ENCODE results near the gene TRPM8.

Gene TRPM8

GRCh38 chr2:233938676-233939370 lies 21.6 kb downstream of the TRPM8 start:
- TF ChIP-seq YY1 (IDR thresholded peaks at IDR 0.05; ENCODE audit: low read depth) (no peak), TEAD4 (IDR thresholded peaks at IDR 0.05) (no peak), TCF12 (IDR thresholded peaks at IDR 0.05; ENCODE audit: low read depth) (no peak), CEBPB (IDR thresholded peaks at IDR 0.05) (no peak), REST (IDR thresholded peaks at IDR 0.05; ENCODE audit: low read depth) (no peak), CREB1 (IDR thresholded peaks at IDR 0.05; ENCODE audit: low read depth) (no peak), TAF1 (IDR thresholded peaks at IDR 0.05; ENCODE audit: low read depth) (no peak), NFIC (IDR thresholded peaks at IDR 0.05) (no peak), EP300 (IDR thresholded peaks at IDR 0.05; ENCODE audit: borderline replicate concordance) (no peak), USF1 (IDR thresholded peaks at IDR 0.05) (no peak), MAX (IDR thresholded peaks at IDR 0.05) (no peak), FOXM1 (IDR thresholded peaks at IDR 0.05; ENCODE audit: borderline replicate concordance, low read depth) (no peak), EGR1 (IDR thresholded peaks at IDR 0.05) (no peak), RAD21 (IDR thresholded peaks at IDR 0.05; ENCODE audit: low read depth) (no peak), ZBTB7A (IDR thresholded peaks at IDR 0.05; ENCODE audit: low read depth) (no peak)

GRCh38 chr2:233940376-233941276 lies 23.5 kb downstream of the TRPM8 start:
- TF ChIP-seq CEBPB (IDR thresholded peaks at IDR 0.05) (no peak), RAD21 (IDR thresholded peaks at IDR 0.05; ENCODE audit: low read depth) (no peak), MAX (IDR thresholded peaks at IDR 0.05) (no peak), EGR1 (IDR thresholded peaks at IDR 0.05) (no peak), CREB1 (IDR thresholded peaks at IDR 0.05; ENCODE audit: low read depth) (no peak), NFIC (IDR thresholded peaks at IDR 0.05) (no peak), YY1 (IDR thresholded peaks at IDR 0.05; ENCODE audit: low read depth) (no peak), FOXM1 (IDR thresholded peaks at IDR 0.05; ENCODE audit: borderline replicate concordance, low read depth) (no peak), USF1 (IDR thresholded peaks at IDR 0.05) (no peak), ZBTB7A (IDR thresholded peaks at IDR 0.05; ENCODE audit: low read depth) (no peak), EP300 (IDR thresholded peaks at IDR 0.05; ENCODE audit: borderline replicate concordance) (no peak), TCF12 (IDR thresholded peaks at IDR 0.05; ENCODE audit: low read depth) (no peak), TEAD4 (IDR thresholded peaks at IDR 0.05) (no peak)

- TF ChIP-seq CREB1 (IDR thresholded peaks at IDR 0.05; ENCODE audit: low read depth) (no peak), TAF1 (IDR thresholded peaks at IDR 0.05; ENCODE audit: low read depth) (no peak), TEAD4 (IDR thresholded peaks at IDR 0.05) (no peak), EP300 (IDR thresholded peaks at IDR 0.05; ENCODE audit: borderline replicate concordance) (no peak), YY1 (IDR thresholded peaks at IDR 0.05; ENCODE audit: low read depth) (no peak), FOXM1 (IDR thresholded peaks at IDR 0.05; ENCODE audit: borderline replicate concordance, low read depth) (no peak), CEBPB (IDR thresholded peaks at IDR 0.05) (no peak), MAX (IDR thresholded peaks at IDR 0.05) (no peak), ZBTB7A (IDR thresholded peaks at IDR 0.05; ENCODE audit: low read depth) (no peak), RAD21 (IDR thresholded peaks at IDR 0.05; ENCODE audit: low read depth) (no peak), USF1 (IDR thresholded peaks at IDR 0.05) (no peak), NFIC (IDR thresholded peaks at IDR 0.05) (no peak)
Observed at GRCh38 chr2:233942731-233943130, 25.6 kb downstream of the TRPM8 start.

- TF ChIP-seq CEBPB (IDR thresholded peaks at IDR 0.05) (no peak), RAD21 (IDR thresholded peaks at IDR 0.05; ENCODE audit: low read depth) (no peak), USF1 (IDR thresholded peaks at IDR 0.05) (no peak), TEAD4 (IDR thresholded peaks at IDR 0.05) (no peak)
Observed at GRCh38 chr2:233944269-233944668, 27.1 kb downstream of the TRPM8 start.

- TF ChIP-seq CREB1 (IDR thresholded peaks at IDR 0.05; ENCODE audit: low read depth) (no peak), USF1 (IDR thresholded peaks at IDR 0.05) (no peak), FOXM1 (IDR thresholded peaks at IDR 0.05; ENCODE audit: borderline replicate concordance, low read depth) (no peak), RAD21 (IDR thresholded peaks at IDR 0.05; ENCODE audit: low read depth) (no peak), TAF1 (IDR thresholded peaks at IDR 0.05; ENCODE audit: low read depth) (no peak), TEAD4 (IDR thresholded peaks at IDR 0.05) (no peak), EGR1 (IDR thresholded peaks at IDR 0.05) (no peak), REST (IDR thresholded peaks at IDR 0.05; ENCODE audit: low read depth) (no peak), EP300 (IDR thresholded peaks at IDR 0.05; ENCODE audit: borderline replicate concordance) (no peak)
Observed at GRCh38 chr2:233944722-233945121, 27.5 kb downstream of the TRPM8 start.
